ENCODE results near the gene IFT80. TPM values are rescaled to one million over a fixed set of nuclear protein-coding genes. Genes with fewer than 3 reads are reported as not detected.

IFT80 gene
- polyA plus RNA-seq, 3 donors = 1.3 to 7.7 (median 1.4) TPM

DNA sequence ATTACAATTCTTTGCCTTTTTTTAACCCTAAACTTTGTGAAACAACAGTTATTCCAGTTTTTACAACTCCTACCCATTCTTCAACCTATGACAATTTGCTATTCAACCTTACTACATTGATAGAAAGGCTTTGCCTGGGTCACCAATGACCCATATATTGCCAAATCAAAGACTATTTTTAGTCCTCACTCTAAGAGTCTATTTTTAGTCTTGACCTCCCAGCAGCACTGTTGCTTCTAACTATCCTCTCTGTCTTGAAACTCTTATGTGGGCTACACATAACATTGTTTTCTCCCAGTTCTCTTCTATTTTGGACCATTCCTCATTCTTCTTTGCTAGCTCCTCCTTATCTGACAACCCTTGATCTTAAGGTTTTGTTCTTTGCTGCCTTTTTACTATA lies 102.4 kb downstream of the IFT80 start:
- peaks cover 3 to 12% of the 10 kb centered on the region in 2 donors for H3K36me3 Mint-ChIP-seq

DNA sequence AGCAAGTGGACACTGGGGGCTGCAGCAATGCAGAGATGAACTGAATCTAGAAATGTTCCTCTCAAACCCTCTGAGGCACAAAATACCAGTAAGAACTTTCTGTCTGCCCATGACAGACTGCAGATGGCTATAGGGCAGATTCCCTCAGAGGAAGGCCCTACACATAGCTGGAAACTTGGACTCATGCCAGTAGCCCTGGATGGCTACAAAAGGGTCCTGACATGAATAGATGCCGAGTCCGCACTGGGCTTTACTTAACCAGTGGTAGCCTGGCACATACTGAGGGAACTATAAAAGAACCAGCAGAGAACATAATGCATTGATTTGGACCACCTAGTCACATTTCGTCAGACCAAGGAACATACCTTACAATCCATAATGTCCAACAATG lies 107.1 kb downstream of the IFT80 start:
- peaks cover 2% of the 10 kb centered on the region for H3K4me1 Mint-ChIP-seq
- Histone ChIP-seq H3K9me3 (replicated peaks in 1 of 2; ENCODE audit: control insufficient read depth in 1 of 2, insufficient read depth in 1 of 2, low read length in 2 of 2) (no peaks in the 10 kb centered on the region), H3K9ac (ENCODE audit: insufficient read depth, low read length, poor library complexity, severe bottlenecking) (no peak overlapping the region), H3K4me3 (replicated peaks in 1 of 3; ENCODE audit: low read depth in 2 of 3, low read length in 3 of 3) (no peak overlapping the region), H4K20me1 (ENCODE audit: insufficient read depth, low read length) (no peaks in the 10 kb centered on the region), H3K27ac (ENCODE audit: low read depth in 1 of 2, low read length in 2 of 2) (no peak overlapping the region), H3K36me3 (replicated peaks in 1 of 2; ENCODE audit: control insufficient read depth in 1 of 2, insufficient read depth in 2 of 2, low read length in 2 of 2) (no peaks in the 10 kb centered on the region), H3K4me2 (replicated peaks; ENCODE audit: extremely low read depth, low read length, poor library complexity, severe bottlenecking) (no peak overlapping the region), H3K79me2 (ENCODE audit: insufficient read depth, low read length) (no peaks in the 10 kb centered on the region), H3K4me1 (ENCODE audit: control insufficient read depth in 1 of 2, insufficient read depth in 2 of 2, low read length in 2 of 2) (no peaks in the 10 kb centered on the region), H3K27me3 (ENCODE audit: control insufficient read depth in 2 of 2, insufficient read depth in 2 of 2, low read length in 2 of 2) (no peaks in the 10 kb centered on the region), H2AFZ (ENCODE audit: insufficient read depth, low read depth, low read length, poor library complexity, severe bottlenecking) (no peak overlapping the region)
- TF ChIP-seq, protein P1, sequence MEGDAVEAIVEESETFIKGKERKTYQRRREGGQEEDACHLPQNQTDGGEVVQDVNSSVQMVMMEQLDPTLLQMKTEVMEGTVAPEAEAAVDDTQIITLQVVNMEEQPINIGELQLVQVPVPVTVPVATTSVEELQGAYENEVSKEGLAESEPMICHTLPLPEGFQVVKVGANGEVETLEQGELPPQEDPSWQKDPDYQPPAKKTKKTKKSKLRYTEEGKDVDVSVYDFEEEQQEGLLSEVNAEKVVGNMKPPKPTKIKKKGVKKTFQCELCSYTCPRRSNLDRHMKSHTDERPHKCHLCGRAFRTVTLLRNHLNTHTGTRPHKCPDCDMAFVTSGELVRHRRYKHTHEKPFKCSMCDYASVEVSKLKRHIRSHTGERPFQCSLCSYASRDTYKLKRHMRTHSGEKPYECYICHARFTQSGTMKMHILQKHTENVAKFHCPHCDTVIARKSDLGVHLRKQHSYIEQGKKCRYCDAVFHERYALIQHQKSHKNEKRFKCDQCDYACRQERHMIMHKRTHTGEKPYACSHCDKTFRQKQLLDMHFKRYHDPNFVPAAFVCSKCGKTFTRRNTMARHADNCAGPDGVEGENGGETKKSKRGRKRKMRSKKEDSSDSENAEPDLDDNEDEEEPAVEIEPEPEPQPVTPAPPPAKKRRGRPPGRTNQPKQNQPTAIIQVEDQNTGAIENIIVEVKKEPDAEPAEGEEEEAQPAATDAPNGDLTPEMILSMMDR (IDR thresholded peaks at IDR 0.05) = no peak
- DNase-seq = no peak
- peaks cover 0 to 3% (median 2%) of the 10 kb centered on the region in 7 donors for H3K9me3 Mint-ChIP-seq
- intact Hi-C loops (cut with micrococcal nuclease) = no loop called here
- H3K27ac Mint-ChIP-seq = no peak overlapping the region
- H3K27me3 Mint-ChIP-seq (ENCODE audit: low read depth in 3 of 3) = peaks cover 0 to 4% (median 2%) of the 10 kb centered on the region in 3 donors
- H3K36me3 Mint-ChIP-seq = peaks cover 4 to 9% of the 10 kb centered on the region in 2 donors
- 96% methylated on average over 2 of the region's 3 CpGs for WGBS (ENCODE audit: insufficient coverage)
- H3K4me3 Mint-ChIP-seq = no peak overlapping the region

More for the DNA sequence above, 102.4 kb downstream of the IFT80 start:
- intact Hi-C loops (cut with micrococcal nuclease) = no loop called here
- Histone ChIP-seq H3K4me2 (replicated peaks; ENCODE audit: extremely low read depth, low read length, poor library complexity, severe bottlenecking) (no peak overlapping the region), H3K27ac (ENCODE audit: low read depth in 1 of 2, low read length in 2 of 2) (no peak overlapping the region), H2AFZ (ENCODE audit: insufficient read depth, low read depth, low read length, poor library complexity, severe bottlenecking) (no peak overlapping the region), H3K36me3 (replicated peaks in 1 of 2; ENCODE audit: control insufficient read depth in 1 of 2, insufficient read depth in 2 of 2, low read length in 2 of 2) (no peaks in the 10 kb centered on the region), H3K27me3 (ENCODE audit: control insufficient read depth in 2 of 2, insufficient read depth in 2 of 2, low read length in 2 of 2) (no peaks in the 10 kb centered on the region), H3K9me3 (replicated peaks in 1 of 2; ENCODE audit: control insufficient read depth in 1 of 2, insufficient read depth in 1 of 2, low read length in 2 of 2) (no peaks in the 10 kb centered on the region), H3K79me2 (ENCODE audit: insufficient read depth, low read length) (no peaks in the 10 kb centered on the region), H4K20me1 (ENCODE audit: insufficient read depth, low read length) (no peaks in the 10 kb centered on the region), H3K4me3 (replicated peaks in 1 of 3; ENCODE audit: low read depth in 2 of 3, low read length in 3 of 3) (no peak overlapping the region), H3K4me1 (ENCODE audit: control insufficient read depth in 1 of 2, insufficient read depth in 2 of 2, low read length in 2 of 2) (no peaks in the 10 kb centered on the region), H3K9ac (ENCODE audit: insufficient read depth, low read length, poor library complexity, severe bottlenecking) (no peak overlapping the region)
- Mint-ChIP-seq H3K4me1 (peaks cover 2% of the 10 kb centered on the region), H3K9me3 (peaks cover 0 to 2% (median 0%) of the 10 kb centered on the region in 7 donors), H3K27me3 (ENCODE audit: low read depth in 3 of 3) (peaks cover 0 to 2% (median 0%) of the 10 kb centered on the region in 3 donors), H3K27ac (no peak overlapping the region), H3K4me3 (no peak overlapping the region)
- no peak for DNase-seq
- TF ChIP-seq, protein P1 (IDR thresholded peaks at IDR 0.05) = no peak
